GM19240 (cell line): ENCODE results near the gene CA5A.
A peak's percentile ranks its signal among the peaks of the same experiment; 100 is the strongest.

Experiments
- DNase-seq: peaks from one replicate; pipeline ENCODE4 v3.0.0; 2011; ENCODE audit warnings: low spot score; ENCODE audit not compliant: insufficient read length

Gene CA5A

DNA sequence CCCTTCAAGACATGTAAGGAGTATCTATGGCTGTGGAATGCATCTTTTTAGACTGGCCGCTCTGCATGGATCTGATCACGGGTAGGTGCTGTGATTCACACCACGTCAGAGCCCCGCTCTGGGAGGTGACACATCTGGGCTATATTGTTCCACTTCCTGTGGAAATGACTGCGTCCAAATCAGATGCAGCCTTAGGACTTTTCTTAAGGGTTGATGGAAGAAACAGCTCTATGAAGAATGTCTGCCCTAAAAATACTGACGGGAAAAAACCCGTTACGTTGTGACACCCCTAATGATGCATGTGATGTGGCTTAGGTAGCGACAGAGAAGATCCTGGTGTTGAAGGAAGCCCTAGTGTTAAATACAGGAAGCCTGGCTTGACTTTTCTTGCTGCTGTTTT is 27.1 kb upstream of the CA5A start:
- DNase-seq = no peak

DNA sequence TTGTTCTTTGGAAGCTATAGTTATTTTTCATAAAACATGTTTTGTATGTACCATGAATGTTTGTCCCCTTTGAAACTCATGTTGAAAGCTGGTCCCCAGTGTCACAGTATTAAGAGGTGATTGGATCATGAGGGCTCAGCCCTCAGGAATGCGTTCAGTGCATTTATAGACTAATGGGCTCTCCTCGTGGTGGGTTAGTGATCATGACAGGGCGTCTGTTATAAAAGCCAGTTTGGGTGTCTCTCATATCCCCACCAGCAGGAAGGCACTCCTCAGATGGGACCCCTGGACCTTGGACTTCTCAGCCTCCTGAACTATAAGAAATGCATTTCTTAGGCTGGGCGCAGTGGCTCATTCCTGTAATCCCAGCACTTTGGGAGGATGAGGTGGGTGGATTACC is 25.3 kb upstream of the CA5A start:
- DNase-seq = no peak

- DNase-seq = no peak
Measured at GRCh38 chr16:87960852-87961251, 24.5 kb upstream of the CA5A start.

- DNase-seq = no peak
Measured at GRCh38 chr16:87960296-87960695, 24.0 kb upstream of the CA5A start.

DNA sequence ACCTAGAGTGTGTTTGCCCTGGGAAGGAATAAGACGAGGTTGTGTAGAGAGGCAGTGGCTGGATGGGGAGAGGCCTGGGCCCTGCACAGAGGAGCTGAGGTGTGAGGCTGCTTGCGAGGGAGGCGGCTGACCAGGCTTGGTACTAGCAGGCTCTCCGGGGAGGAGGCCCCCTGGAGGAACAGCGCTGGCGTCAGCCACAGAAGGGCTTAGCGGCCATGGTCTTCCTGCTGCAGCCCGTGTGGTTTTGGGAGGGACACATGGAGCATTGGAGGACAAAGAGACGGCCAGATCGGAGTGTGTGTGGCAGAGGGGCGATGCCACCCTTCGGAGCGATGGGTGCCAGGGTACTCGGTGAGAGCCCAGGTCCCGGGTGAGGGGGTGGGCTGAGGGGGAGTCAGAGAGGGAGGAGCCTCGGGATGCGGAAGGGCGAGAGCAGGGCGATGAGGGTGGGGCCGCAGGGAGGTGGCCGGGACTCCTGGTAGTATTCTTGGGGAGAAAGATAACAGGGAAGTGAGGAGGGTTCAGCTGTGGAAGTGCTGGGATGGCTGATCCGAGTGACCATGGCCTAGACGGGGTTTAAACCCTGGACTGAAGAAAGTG is 23.2 kb upstream of the CA5A start:
- DNase-seq = no peak

- no peak for DNase-seq
Measured at GRCh38 chr16:87958632-87959031, 22.3 kb upstream of the CA5A start.

GRCh38 chr16:87957296-87958094 is 21.2 kb upstream of the CA5A start:
- DNase-seq = no peak

- no peak for DNase-seq
Measured at GRCh38 chr16:87956365-87957231, 20.3 kb upstream of the CA5A start.

DNA sequence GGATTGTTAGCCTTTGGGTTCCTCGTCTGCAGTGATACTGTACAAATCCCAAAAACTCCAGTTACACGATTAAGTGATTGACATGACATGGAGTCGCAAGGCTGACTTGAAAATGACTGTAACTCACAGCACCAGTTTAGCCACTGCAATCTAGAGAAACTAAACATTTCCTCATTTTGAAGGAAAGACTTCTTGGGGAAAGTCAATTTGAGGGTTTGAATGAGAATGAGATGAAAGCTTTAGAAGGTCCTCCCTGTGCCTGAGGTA is 19.7 kb upstream of the CA5A start:
- DNase-seq = no peak

- no peak for DNase-seq
Measured at GRCh38 chr16:87955302-87956097, 19.2 kb upstream of the CA5A start.

- DNase-seq = no peak
Measured at GRCh38 chr16:87954826-87955225, 18.5 kb upstream of the CA5A start.

DNA sequence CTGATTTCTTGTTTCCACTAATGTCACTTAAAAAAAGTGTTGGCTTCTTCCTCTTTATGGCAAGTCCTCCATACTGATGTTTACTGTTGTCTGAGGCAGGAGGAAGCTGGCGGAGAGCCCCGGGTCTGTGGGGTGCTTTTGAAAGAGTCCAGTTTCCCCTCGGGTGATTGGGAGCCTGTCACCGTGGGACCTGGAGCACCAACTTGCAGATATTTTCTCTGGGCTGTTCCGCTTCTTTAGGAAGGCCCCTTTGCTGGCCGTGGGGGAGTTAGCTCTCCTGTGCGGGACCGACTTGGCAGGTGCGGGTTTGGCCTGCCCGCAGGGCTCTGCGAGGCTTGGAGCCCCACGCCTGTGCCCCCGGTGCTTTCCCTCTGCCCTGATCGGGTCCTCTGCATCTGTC is 18.0 kb upstream of the CA5A start:
- DNase-seq = no peak

DNA sequence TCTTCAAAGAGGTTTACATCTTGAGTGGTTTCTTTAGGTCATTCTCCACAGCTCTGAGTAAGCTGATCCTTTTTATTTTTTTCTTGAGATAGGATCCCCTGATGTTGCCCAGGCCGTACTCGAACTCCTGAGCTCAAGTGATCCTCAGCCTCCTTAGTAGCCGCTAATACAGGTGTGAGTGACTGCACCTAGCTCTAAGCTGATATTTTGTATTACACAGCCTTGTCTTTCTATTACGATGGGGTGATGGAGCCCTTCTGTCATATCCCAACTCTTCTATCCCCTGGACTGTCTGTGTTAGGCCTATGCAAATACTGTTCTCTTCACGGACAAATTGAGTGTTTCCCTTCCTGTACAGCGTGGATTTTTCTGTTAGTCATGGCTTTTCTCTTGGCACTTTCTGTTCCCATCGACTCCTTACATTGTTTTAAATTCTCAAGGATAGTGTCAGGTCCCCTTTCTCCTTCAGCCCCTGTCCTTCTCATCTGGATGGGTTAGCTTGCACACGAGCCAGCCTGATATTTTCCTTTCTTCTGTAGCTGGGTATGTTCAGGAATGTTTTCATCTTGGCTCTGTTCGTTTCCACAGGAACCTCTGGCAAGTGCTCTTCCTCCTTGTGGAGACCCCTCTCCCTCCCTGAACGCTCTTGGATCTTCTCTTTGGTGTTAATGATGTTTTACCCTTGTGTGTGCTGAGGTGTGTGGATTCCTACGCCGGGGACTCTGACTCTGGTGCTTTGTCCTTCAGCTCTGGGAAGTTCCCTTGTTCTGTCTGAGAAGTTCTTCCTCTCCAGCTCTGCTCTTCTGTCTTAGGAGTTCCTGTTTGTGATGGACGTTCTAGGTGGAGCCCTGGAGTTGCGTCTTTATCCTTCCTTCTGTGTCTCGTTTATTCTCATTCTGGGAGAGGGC is 17.2 kb upstream of the CA5A start:
- no peak for DNase-seq

- DNase-seq = no peak
Measured at GRCh38 chr16:87952751-87953150, 16.4 kb upstream of the CA5A start.

- DNase-seq = no peak
Measured at GRCh38 chr16:87951552-87952538, 15.5 kb upstream of the CA5A start.

DNA sequence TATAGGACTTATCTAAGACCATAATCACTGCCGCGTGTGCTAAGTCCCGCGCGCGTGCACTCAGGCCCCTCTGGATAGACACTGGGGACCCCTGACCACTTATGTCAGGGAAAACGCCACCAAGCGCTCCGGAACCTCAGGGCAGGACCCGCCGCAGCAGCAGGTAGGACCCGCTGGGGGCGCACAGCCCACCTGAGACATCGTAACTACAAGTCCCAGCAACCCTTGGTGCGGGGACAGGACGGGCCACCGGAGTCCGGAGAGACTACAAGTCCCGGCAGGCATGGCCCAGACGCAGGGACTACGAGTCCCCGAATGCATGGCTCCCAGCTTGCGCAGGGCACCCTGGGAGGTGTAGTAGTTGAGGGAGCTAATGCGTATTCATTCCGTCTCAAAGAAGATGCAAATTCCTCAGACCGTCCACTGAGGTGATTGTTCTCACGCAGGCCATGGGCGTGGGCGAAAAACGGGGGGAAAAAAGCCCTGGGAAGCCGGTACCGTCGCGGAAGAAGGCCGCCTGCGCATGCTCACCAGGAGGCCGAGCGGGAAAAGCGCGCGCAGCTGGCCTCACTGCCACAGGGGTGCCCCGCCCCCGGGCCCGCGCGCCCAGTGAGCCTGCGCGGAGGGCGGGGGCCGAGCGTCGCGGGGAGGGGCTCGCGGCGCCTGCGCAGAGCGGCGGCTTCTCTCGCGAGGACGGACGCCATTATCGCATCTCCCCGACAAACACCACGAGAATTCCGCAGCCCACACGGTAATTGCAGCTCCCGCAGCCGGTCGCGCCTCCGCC is 14.6 kb upstream of the CA5A start, which contains the start of gene BANP:
BANP (plus strand) TSS at position 670 of the 787 bp plus-strand sequence. CDS start 23,682 bp downstream, outside the sequence.
- DNase-seq = peak; percentile 99

DNA sequence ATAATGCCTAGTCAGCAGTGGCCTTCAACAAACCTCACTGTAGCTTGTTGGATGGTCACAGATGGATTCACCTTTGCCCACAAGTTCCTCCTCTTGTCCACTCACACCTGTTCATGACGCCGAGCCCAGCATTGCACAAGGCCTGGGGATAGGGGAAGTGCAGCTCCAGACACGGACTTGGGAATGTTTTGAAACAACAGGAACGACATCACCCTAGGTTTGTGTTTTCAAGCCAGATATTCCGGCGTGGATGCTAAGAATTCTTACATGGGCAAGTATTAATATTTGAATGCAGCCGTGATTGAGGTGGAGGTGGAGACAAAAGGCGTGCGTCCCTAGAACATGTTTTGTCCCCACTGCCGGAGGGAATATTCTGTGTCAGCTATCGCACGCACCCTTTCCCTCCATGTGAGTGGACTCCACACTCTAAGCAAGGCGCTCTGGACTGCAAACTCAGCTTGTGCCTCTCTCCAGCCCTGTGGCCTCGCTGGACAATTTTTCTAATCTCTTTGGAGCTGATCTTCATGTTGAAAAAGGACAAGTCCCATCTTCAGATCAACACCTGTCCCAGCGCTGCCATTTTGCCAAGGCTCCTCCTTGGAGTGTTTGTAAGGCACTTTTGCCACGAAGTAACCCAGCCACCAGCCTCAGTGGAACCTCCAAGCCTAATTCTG is 12.9 kb upstream of the CA5A start:
- DNase-seq = no peak

DNA sequence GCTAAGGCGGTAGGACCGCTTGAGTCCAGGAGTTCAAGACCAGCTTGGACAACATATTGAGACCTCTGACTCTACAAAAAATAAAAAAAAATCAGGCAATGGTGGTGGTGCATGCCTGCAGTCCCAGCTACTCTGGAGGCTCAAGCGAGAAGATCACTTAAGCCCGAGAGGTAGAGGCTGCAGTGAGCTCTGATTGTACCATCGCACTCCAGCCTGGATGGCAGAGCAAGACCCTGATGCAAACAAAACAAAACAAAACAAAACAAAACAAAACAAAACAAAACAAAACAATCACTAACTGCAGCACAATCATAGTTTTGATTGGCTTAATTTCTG is 12.4 kb upstream of the CA5A start:
- DNase-seq = no peak
